Ureter (tissue), 1 donor: ENCODE data around the gene GNAQ. TPM values are rescaled to one million over a fixed set of nuclear protein-coding genes. Genes with fewer than 3 reads are reported as not detected.
"Not testable (repeated sequence)": the region's sequence is repeated elsewhere in the genome, so short reads cannot be mapped to it uniquely, and the experiment has no call there.

ENCODE experiments used
- DNase-seq: peaks from one replicate; pipeline ENCODE4 v3.0.0-alpha.2; 2020; ENCODE audit warnings: low spot score
- total RNA-seq: library from RNA; stranded (reverse); gene quantifications from one replicate; pipeline ENCODE4 v1.2.4, GENCODE V29; 2023
- donor health status: DM: yes; HTN: yes; CAD: no.

Gene GNAQ
- total RNA-seq, 1 donor from 2014 or later = 85.8 TPM

DNA sequence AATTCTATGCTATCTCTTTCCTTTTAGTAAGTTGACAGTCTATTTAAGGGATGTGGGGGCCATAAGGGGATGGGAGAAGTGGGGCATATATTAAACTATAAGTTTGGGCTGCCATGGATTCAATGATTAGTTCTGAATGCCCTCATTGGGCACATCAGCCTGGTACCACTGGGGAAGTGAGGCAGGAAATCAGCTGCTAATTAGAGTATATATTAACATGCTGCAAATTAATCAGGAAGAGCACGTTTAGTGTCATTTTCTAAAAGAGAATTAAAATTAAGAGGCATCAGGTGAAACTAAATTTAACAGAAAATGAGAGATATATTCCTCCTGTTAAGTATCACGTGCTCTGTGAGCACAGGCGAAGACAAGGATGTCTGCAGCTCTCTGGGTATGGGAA is 260.4 kb downstream of the GNAQ start:
- DNase-seq = no peak

DNA sequence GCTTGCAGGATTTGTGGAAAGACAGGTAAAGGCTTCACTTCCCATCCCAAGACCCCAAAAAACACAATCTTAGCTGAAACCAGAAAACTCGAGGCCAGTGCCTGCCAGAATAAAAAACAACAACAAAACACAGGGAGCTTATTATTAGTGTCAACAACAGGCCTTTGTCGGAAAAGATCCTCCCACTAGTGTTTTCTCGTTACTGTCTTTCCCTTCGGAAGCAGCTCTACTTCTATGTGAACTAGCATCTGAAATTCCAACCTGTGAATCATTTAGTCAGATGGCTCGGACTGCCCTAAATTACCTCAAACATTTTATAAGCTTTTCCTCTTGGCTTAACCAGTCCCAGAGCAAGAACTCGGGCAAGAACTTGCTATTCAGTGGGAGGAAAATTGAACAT is 261.3 kb downstream of the GNAQ start:
- DNase-seq = no peak

DNA sequence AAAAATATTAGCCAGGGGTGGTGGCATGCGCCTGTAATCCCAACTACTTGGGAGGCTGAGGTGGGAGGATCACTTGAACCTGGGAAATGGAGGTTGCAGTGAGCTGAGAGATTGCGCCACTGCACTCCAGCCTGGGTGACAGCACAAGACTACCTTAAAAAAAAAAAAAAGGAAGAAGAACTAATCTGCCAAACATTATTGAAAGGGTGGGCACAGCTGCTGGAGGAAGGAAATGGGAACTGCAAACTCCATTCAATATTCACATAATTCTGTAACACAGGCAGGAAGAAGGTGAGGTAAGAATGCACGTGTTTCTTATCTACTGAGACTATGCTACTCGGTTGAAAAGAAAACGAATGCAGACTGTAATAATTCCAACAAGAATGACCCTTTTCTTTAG is 262.4 kb downstream of the GNAQ start:
- DNase-seq = no peak

- no peak for DNase-seq
These were observed 265.0 kb downstream of the GNAQ start for GRCh38 chr9:77766587-77766986.

- DNase-seq = no peak
These were observed 265.8 kb downstream of the GNAQ start for GRCh38 chr9:77765781-77766259.

- DNase-seq = no peak
These were observed 266.5 kb downstream of the GNAQ start for GRCh38 chr9:77764894-77765780.

GRCh38 chr9:77763566-77763965 is 268.0 kb downstream of the GNAQ start:
- DNase-seq = no peak

GRCh38 chr9:77760919-77761318 is 270.7 kb downstream of the GNAQ start:
- DNase-seq = not testable (repeated sequence)

GRCh38 chr9:77759391-77759790 is 272.2 kb downstream of the GNAQ start:
- DNase-seq = no peak

DNA sequence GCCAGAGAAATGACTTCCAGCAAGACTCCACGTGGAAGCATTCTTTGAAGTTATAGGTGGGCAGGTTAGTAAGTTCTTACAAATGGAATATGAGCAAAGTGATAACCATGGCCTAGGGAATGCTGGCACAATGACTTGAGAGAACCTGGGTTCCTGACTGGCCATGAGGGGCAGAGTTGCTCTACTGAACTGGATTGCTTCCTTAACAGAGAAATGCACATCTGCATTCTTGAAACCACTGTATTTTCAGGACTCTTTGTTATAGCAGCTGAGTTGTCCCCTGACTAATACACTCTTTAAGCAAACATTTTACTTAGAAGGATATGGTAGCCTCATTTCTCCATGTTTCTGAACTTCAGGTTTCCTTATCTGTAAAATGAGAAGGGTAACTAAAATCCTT is 275.2 kb downstream of the GNAQ start:
- no peak for DNase-seq

GRCh38 chr9:77753180-77753579 is 278.4 kb downstream of the GNAQ start:
- DNase-seq = no peak

DNA sequence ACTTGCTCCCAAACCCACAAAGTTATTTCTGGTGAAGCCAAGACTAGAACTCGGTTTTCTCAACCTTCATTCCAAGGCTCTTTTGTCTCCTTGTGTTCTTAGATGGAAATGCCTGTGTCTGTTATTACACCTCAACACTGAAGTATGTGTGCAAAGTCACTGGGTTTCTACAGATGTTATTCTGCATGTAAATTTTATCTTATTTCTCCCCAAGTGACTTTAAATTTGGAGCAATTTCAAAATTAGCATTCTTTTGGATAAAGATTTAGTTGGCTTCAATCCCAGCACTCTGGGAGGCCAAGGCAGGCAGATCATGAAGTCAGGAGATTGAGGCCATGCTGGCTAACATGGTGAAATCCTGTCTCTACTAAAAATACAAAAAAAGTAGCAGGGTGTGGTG is 279.1 kb downstream of the GNAQ start:
- no peak for DNase-seq

GRCh38 chr9:77751341-77752091 is 280.1 kb downstream of the GNAQ start:
- DNase-seq = no peak

DNA sequence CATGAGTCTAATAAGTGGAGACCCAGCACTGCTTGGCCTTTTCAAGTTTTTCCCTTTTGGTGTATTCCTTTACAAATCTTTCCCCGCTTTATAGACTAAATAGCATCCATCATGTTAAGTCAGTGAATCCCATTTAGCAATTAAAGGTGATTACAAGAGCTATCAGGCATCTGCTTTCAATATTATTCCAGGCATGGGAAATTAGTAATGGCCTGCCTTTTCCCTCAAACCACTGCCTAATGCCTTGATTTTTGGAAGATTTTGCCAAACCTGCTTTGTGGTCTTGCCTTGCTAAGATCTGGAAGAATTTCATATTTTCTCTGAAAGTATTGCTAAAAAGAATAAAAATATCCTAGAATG is 280.6 kb downstream of the GNAQ start:
- no peak for DNase-seq

GRCh38 chr9:77750284-77750683 is 281.3 kb downstream of the GNAQ start:
- no peak for DNase-seq

DNA sequence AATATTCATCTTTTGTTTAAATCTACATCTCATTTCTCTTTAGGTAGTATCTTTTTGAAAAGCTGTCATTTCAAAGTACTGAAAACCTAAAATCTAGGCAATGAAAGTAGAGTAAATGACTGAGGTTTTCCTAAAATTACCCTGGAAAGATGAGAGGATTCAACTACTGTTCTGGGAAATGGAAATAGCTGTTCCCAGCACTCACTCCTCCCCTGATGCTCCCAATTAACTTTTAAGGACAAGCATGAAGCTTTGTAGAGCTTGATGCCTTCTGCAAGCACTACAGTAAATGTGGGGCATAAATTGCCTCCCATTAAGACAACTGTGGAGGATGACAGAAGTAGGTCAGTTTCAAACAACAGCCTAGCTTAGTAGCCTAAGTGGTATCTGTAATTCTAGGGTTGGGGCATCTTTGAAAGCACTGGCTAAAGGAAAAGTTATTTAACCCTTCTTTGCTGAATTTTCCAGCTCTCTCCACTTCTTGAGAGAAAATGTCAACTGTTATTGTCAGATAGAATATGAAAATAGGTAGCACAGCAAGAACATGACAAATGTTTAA is 283.3 kb downstream of the GNAQ start:
- DNase-seq = no peak

- no peak for DNase-seq
These were observed 284.4 kb downstream of the GNAQ start for GRCh38 chr9:77747163-77747562.

DNA sequence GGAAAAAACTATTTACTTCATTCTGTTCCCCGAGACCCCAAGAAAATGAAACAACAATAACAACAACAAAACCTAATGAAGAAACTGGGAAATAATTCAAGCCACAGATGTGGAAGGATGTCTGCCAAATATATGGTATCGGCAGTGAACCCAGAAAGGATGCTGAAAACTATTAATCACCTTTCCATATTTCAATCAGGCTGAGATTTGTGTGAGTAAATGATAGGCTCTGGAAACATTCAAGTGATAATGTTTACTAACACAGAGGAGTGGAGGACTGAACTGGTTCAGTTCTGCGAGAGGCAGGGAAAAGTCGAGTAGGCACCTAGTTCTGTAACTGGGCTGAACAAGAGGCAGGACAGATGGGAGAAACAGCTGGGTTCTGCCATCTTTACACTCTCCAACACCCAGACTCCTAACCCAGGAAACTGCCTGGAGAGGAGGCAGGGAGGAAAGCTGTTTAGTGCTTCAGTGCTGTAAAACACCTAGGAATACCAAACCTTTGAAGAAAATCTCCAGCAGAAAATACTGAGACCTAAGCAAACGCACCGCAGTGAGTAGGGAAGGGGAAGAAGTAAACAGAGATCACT is 286.7 kb downstream of the GNAQ start:
- no peak for DNase-seq

- no peak for DNase-seq
These were observed 288.2 kb downstream of the GNAQ start for GRCh38 chr9:77743386-77743785.

GRCh38 chr9:77738932-77739331 is 292.7 kb downstream of the GNAQ start:
- no peak for DNase-seq

DNA sequence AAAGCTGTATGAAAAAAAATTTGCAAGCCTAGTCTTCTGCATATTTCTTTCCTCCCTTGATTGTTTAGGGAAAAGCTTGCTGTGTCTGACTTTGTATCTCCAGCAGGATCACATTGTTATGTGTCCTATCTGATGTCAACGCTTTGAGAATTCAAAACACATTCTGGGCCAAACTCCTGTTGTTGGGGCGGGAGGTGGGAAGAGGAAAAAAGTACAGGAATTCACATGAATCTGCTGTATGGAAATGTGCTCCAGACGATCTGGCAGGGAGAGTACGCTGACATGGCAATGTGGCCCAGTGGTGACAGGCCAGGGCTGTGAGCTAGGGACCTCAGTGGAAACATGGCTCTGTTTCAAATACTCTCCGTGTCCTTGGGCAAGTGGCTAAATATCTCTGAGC is 296.1 kb downstream of the GNAQ start:
- DNase-seq = no peak

- DNase-seq = no peak
These were observed 299.7 kb downstream of the GNAQ start for GRCh38 chr9:77731930-77732329.
